GM19452 (cell line): Measurements from ENCODE around the gene SRC.
"Not testable (repeated sequence)": the region's sequence is repeated elsewhere in the genome, so short reads cannot be mapped to it uniquely, and the experiment has no call there.

ENCODE experiments used
- ATAC-seq: cut with Tn5 transposase; IDR thresholded peaks from one replicate; pipeline ENCODE4 v1.9.1; 2021; ENCODE audit not compliant: unreplicated experiment

SRC gene

GRCh38 chr20:37362231-37362792 lies 16.4 kb downstream of the SRC start:
- no peak for ATAC-seq

- no peak for ATAC-seq
These were observed 16.9 kb downstream of the SRC start for GRCh38 chr20:37362821-37363220.

GRCh38 chr20:37363221-37364012 lies 17.5 kb downstream of the SRC start:
- no peak for ATAC-seq

- no peak for ATAC-seq
These were observed 18.3 kb downstream of the SRC start for GRCh38 chr20:37364013-37364926.

- ATAC-seq = no peak
These were observed 19.0 kb downstream of the SRC start for GRCh38 chr20:37364927-37365272.

GRCh38 chr20:37365760-37366638 lies 20.1 kb downstream of the SRC start:
- peak; percentile 65 for ATAC-seq

GRCh38 chr20:37366743-37367142 lies 20.8 kb downstream of the SRC start:
- ATAC-seq = peak; percentile 24

GRCh38 chr20:37369846-37370245 lies 23.9 kb downstream of the SRC start:
- ATAC-seq = no peak

GRCh38 chr20:37371845-37372244 lies 25.9 kb downstream of the SRC start:
- ATAC-seq = not testable (repeated sequence)

GRCh38 chr20:37372441-37372840 lies 26.5 kb downstream of the SRC start:
- no peak for ATAC-seq

- no peak for ATAC-seq
These were observed 27.2 kb downstream of the SRC start for GRCh38 chr20:37373020-37373598.

GRCh38 chr20:37375227-37375626 lies 29.3 kb downstream of the SRC start:
- ATAC-seq = peak; percentile 62

- ATAC-seq = no peak
These were observed 30.4 kb downstream of the SRC start for GRCh38 chr20:37376324-37376723.

- ATAC-seq = no peak
These were observed 30.9 kb downstream of the SRC start for GRCh38 chr20:37376791-37377190.

GRCh38 chr20:37377346-37378081 lies 31.6 kb downstream of the SRC start:
- ATAC-seq = no peak

- no peak for ATAC-seq
These were observed 32.5 kb downstream of the SRC start for GRCh38 chr20:37378420-37378784.

GRCh38 chr20:37378785-37379598 lies 33.1 kb downstream of the SRC start:
- no peak for ATAC-seq

- no peak for ATAC-seq
These were observed 34.3 kb downstream of the SRC start for GRCh38 chr20:37379967-37380828.
